GM21786 (cell line): ENCODE data around the gene CENPF.
"Not testable (repeated sequence)": the region's sequence is repeated elsewhere in the genome, so short reads cannot be mapped to it uniquely, and the experiment has no call there.

ENCODE experiments used
- ATAC-seq: cut with Tn5 transposase; IDR thresholded peaks from one replicate; pipeline ENCODE4 v1.9.1; 2021; ENCODE audit not compliant: unreplicated experiment

CENPF gene

DNA sequence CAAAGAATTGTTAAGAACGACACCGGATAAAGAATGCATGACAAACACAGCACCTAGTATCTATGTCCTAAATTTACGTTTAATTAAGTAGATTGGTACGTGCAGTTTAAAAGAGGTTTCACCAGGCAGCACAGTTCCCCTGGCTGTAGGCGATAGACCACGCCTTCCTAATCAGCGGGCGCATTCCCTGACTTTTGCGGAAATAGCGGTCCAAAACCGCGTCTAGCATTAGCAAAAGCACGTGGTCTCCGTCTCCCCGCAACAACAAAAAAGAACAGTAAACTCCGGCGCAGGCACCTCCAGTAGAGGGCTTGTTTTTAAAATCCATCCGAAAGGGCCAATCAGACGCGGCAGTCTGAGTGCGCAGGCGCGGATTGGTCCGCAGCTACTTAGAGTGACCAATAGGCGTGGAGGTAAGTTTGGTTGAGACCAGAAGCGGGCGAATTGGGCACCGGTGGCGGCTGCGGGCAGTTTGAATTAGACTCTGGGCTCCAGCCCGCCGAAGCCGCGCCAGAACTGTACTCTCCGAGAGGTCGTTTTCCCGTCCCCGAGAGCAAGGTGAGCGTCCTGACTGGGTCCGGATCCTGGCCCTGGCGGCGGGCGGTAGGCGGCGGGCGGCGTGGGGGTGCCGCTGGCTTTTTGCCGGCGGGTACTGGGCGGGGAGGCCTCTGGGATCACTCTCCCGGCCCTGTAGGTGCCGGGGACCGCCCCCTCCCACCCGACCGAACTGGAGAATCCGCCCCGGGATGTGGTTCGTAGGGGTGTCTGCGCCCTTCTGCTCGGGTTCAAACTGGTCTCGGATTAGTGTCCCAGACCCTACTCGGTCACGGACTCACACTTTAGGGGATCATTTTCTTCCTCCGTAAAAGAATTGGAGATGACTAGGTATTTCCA lies at the start of gene CENPF:
Gene CENPF, plus strand, starts transcription at position 432 of the 894 bp plus-strand sequence. CDS start 10,560 bp downstream, outside the sequence.
- peak; percentile 100 for ATAC-seq

DNA sequence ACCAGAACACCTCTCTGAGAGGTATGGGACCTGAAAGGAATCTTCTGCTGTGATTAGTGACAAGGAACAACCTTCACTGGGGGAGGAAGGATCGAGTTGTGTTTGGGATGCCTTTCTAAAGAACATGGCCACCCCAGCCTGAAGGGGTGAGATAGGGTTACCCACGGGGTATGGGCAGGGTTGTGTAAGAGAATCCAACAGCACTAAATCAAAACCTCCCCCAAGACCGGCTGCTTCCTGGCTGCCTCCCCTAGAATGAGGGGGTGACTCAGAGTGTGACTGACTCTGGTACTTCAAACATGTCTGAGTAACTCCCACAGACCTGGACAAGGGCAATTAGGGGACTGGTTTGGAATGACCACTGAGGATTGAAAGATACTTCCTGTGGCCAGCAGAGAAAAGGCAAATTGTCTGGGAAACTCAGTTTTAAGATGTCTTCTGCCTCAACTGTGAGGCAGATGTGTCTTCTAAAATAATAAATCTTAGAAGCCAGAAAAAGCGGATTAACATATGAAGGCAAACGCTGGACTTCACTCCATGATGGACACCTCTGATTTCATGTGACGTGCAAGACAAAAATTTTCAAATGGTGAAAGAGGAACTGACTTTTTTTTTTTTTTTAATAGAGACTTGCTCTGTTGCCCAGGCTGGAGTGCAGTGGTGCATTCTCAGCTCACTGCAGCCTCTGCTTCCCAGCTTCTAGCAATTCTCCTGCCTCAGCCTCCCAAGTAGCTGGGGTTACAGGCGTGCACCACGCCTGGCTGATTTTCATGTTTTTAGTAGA lies 44.9 kb upstream of the CENPF start:
- ATAC-seq, result no peak

DNA sequence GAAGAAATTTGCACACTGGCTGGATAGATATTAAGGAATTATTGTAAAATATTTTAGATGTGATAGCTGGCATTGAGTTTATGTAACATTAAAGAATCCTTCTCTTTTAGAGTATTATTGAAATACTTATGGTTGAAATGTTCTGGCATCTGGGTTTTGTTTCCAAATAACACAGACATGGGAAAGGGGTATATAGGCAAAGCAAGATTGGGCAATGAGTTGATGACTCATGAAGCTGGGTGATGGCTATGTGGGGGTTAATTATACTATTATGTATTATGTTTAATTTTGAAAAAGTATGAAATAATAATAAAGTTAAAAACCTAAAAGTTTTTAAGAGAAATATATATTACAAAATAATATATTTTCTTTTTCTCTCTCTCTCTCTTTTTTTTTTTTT lies 39.1 kb upstream of the CENPF start:
- no peak for ATAC-seq

DNA sequence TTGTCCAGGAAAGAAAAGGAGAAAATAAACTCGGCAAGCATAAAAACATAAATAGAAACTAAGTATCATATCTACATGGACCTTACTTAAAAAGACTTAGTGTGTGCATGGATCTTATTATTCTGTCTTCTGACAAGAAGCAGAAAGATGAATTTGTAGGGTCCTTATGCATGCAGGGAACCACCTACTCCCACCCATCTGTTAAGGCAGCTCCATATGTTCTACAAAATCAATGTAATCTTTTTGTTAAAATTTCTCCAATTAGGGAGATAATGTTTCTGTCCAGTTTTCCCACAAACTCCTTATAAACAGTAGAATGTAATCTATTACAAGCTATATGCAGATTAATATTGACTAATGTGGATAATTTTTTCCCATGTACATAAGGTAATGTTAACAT lies 37.7 kb upstream of the CENPF start:
- no peak for ATAC-seq

GRCh38 chr1:214566158-214567104 lies 36.6 kb upstream of the CENPF start:
- ATAC-seq, result no peak

DNA sequence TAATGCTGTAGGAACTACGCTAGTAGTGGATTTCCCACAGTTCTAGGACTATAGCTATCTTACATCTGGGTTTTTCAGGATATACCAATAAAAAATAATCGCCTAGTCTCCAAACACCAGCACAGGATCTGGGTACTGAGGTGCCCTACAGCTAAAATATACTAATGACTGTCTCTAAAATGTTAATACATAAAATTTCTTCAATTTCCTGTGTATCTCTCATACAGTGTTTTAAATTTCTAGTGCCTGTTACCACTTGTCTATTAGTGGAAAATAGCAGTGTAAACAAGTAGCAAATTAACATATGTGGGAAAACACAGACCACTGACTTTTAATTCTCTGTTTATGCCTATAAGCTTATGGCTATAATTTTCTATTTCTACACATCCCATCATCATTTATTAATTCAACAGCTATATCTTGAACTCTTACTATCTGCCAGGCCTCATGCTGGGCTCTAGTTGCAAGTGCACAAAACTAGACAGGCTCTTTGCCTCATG lies 35.5 kb upstream of the CENPF start:
- no peak for ATAC-seq

DNA sequence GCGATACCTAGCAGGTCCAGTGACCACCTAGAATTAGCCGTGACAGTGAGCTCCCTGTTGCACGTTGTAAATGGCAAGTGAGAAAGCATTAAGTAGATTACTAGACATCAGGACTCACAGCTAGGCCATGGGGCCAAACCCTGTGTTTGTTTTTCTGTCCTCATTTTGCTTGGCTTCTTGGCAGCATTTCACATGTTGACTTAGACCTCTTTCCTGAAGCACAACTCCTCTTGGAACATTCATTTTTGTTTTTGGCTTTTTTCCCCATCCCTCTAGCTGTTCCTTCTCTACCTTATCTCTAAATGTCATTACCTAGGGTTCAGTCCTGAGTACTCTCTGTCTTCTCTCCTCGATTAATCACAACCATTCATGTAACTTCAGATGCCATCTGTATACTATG lies 34.7 kb upstream of the CENPF start:
- ATAC-seq, result no peak

DNA sequence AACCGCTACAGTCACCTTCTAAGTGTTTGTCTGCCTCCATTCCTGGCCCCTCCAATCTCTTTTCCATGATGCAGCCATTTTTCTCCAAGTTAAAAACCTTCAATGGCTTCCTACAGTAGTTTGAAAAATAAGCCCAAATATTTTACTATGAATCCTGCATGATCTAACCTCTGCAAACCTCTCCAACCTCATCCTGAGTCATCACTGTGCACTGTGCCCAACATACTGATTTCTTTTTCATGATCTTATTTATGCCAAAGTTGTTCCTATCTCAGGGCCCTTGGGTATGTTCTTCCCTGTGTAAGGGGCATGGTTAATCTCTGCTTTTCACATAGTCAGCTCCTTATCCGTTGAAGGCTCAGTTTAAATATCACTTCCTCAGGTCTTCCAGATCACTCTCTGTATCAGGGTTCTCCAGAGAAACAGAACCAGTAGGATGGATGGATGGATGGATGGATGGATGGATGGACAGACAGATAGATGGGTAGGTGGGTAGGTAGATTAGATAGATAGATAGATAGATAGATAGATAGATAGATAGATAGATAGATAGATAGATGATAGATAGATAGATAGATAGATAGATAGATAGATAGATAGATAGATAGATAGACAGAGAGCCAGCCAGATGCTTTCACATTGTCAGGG lies 33.5 kb upstream of the CENPF start:
- no peak for ATAC-seq

GRCh38 chr1:214570442-214570841 lies 32.6 kb upstream of the CENPF start:
- no peak for ATAC-seq

DNA sequence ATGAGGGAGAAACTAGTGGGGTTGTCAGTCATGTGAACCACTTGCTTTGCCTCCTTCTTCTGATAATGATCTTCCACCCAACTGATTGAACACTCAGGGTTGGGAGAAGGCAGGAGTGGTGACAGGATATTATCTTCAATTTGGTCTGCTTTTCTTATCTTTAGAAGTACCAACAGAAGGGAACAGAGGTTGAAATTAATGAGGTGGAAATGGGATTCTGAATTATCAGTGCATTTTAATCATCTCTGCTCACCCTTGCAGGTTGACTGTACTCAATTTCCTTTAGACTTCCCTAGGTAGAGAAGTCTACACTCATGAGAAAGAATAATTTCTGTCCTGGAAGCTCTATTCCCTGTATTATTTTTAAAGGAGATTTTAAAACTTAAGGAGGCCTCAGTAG lies 31.7 kb upstream of the CENPF start:
- no peak for ATAC-seq

DNA sequence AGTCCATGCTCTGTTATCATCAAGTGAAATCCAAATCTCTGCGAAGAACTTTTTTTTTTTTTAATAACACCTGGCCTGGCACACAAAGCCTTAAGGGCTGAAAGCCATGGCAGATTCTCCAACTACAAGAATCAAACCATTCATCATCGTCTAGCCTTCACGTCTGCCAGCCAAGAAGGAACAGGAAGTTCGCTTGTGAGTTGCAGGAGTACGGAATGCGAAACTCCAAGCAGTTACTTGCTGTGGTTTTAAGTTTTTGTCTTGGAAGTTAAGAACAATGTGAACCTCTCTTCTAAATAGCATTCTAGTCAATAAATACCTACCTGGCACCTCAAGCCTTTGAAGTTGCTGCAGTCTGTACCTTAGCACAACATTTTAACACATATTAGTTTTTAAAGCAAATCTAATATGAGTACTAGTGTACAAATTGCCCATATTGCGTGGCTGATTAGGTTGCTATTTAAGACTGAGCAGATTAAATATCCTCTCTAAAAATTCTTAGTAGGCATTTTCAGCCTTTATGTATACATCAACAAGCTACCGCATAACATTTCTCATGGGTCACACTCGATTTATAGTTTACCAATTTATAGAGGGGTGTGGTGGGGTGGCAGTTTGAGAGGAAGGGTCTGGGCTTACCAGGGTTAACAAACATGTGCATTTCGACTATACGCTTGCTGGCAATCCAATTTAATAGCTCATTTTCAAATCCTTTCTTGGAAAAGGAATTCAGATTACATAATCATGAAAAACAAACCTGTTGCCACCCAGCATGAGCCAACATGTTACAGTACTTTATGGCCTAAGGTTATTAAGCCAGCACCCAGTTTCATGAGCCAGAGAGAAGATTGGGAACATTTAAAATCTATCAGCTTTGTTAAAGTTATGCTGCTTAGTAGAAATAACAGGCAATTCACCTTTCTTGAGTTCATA lies 29.3 kb upstream of the CENPF start:
- no peak for ATAC-seq

DNA sequence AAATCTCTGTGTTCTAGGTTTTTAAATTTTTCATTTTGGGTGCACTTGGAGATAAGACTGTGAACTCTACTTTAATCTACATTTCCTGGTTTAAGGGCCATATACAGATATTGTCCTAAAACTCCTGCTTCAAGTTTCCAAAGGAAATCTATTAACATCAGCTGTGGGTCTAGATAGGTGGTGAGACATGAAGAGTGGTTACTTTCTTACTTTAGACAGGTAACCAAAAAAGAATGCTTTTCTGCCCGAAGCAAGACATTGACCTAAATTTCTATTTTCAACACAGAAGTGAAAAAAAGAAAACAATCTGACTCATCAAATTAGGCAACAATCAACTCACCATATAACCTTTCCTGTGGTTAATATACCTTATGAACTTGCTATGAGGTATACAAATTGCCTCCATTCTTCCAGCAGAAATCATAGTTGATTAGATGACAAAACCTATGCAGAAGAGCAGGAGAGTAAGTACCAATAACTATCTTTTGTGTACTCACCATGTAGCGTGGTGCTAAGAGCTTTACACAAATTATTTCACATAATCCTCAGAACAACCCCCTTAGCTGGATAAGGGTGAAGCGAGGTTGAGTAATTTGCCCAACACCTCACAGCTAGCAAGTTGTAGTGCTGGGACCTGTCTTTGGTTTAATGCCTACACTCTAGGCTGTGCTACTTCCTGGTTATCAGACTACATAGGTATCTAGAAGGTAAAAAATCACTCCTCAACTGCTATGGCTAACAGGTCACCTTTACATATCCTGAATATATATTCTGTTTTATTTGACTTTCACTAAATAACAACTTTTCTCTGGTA lies 28.2 kb upstream of the CENPF start:
- no peak for ATAC-seq

DNA sequence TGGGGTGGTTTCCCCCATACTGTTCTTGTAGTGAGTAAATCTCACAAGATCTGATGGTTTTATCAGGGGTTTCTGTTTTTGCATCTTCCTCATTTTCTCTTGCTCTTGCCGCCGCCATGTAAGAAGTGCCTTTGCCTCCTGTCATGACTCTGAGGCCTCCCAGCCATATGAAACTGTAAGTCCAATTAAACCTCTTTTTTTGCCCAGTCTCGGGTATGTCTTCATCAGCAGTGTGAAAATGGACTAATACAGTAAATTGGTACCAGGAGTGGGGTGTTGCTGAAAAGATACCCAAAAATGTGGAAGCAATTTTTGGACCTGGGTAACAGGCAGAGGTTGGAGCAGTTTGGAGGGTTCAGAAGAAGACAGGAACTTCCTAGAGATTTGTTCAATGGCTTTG lies 26.9 kb upstream of the CENPF start:
- not testable (repeated sequence) for ATAC-seq

- ATAC-seq, result no peak
Observed at GRCh38 chr1:214579183-214579582, 23.8 kb upstream of the CENPF start.

DNA sequence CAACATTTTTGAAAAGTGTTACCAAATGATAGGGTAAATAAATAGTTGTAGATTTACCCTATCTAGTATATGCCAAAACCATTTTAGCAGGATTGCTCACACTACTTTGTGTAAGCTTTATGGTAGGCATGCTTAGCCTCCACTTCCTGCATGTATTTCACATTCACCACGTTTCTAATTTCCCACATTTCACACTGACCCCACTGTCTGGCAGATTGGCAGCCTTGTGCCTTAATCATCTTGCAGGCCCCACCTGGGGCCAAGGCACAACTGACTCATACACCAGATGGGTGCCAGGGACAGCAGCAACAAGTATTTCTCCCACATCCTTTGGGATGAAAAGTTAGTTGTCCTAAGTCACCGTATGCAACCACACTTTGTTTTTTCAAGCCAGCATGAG lies 21.2 kb upstream of the CENPF start:
- no peak for ATAC-seq

DNA sequence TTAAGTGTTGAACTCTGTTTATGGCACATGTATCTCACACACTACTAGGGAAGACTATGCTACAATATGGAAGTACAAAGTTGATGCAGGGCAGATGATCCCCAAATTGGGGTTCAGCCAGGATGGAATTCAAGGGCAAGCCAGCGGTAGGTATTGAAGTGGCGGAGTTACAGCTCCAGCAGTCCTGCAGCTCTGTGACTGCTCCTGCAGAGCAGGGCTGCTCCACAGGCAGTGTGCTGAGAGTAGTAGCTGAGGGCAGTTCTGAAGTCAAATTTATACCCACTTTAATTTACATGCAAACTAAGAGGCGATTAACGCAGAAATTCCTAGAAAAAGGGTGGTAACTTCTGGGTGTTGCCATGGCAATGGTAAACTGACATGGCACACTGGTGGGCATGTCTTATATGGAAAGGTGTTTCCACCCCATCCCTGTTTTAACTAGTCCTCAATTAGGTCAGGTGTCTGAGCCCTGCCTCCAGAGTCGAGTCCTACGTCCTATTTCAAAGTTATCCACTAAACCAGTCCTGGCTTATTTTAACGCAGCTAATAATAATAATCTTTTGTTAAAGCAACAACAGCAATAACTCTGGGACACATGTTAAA lies 20.6 kb upstream of the CENPF start:
- ATAC-seq, result no peak

GRCh38 chr1:214583113-214583512 lies 19.9 kb upstream of the CENPF start:
- ATAC-seq, result no peak
